ENCODE results near the gene ZNF460.

- TF ChIP-seq POLR2AphosphoS5 (IDR thresholded peaks at IDR 0.05) (no peak), CTCF (IDR thresholded peaks at IDR 0.05) (no peak), POLR2A (IDR thresholded peaks at IDR 0.05) (no peak), EP300 (IDR thresholded peaks at IDR 0.05; ENCODE audit: low read depth) (no peak)
These were observed 30.5 kb downstream of the ZNF460 start for GRCh38 chr19:57310792-57311191.

All from transverse colon (tissue), 4 donors.